GM12865 (cell line): ENCODE measurements around the gene ZNF76.

ENCODE experiments used
- DNase-seq: peaks from one replicate; pipeline ENCODE4 v3.0.0; 2010; ENCODE audit warnings: low read depth
- H3K4me3 ChIP-seq: 2 replicates; pipeline ENCODE4 v1.5.1; 2011; ENCODE audit warnings: mild to moderate bottlenecking, low read depth, low read length, control low read depth
- CTCF ChIP-seq: IDR thresholded peaks from 2 replicates; pipeline ENCODE4 v1.5.1; 2011; ENCODE audit warnings: low read length, control low read depth, low read depth, inconsistent platforms; ENCODE audit not compliant: insufficient read depth; ENCODE audit errors: missing control alignments

The ZNF76 gene

GRCh38 chr6:35251949-35252348 lies 7.6 kb upstream of the ZNF76 start:
- no peak overlapping the region for H3K4me3 ChIP-seq
- no peak for TF ChIP-seq CTCF
- DNase-seq = no peak

- DNase-seq = no peak
- no peak overlapping the region for H3K4me3 ChIP-seq
Measured at GRCh38 chr6:35253249-35253648, 6.3 kb upstream of the ZNF76 start.

GRCh38 chr6:35258336-35258735 lies 1.2 kb upstream of the ZNF76 start:
- DNase-seq = no peak
- no peak for TF ChIP-seq CTCF
- peak overlapping the region; percentile 79 for H3K4me3 ChIP-seq

More at GRCh38 chr6:35253249-35253648, 6.3 kb upstream of the ZNF76 start:
- TF ChIP-seq CTCF = no peak

GRCh38 chr6:35258858-35259193 lies 709 bp upstream of the ZNF76 start:
- H3K4me3 ChIP-seq = peak overlapping the region; percentile 79
- DNase-seq = no peak
- TF ChIP-seq CTCF = no peak

- peak; percentile 92 for DNase-seq
- no peak for TF ChIP-seq CTCF
- peak overlapping the region; percentile 79 for H3K4me3 ChIP-seq
Measured at GRCh38 chr6:35259948-35260590, 534 bp downstream of the ZNF76 start.

- H3K4me3 ChIP-seq = peak overlapping the region; percentile 79
- TF ChIP-seq CTCF = no peak
- DNase-seq = no peak
Measured at GRCh38 chr6:35260591-35261570, 1.3 kb downstream of the ZNF76 start.
